Mesenchymal stem cell (in vitro differentiated cells and primary cell): ENCODE results near the gene ZMYND11.
A peak's percentile ranks its signal among the peaks of the same experiment; 100 is the strongest.
"Not testable (repeated sequence)": the region's sequence is repeated elsewhere in the genome, so short reads cannot be mapped to it uniquely, and the experiment has no call there.

ENCODE experiments used
- DNase-seq: peaks from one replicate; pipeline ENCODE4 v3.0.0-alpha.2; 2013
- H2AFZ ChIP-seq: one replicate; pipeline ENCODE4 v1.6.1; 2013; ENCODE audit warnings: low read depth, mild to moderate bottlenecking, control low read depth, inconsistent platforms, low read length, moderate library complexity
- H2AK5ac ChIP-seq: 2 replicates; pipeline ENCODE4 v1.6.1; 2013; ENCODE audit warnings: low read length, moderate library complexity, mild to moderate bottlenecking, inconsistent platforms; ENCODE audit not compliant: severe bottlenecking
- H2BK120ac ChIP-seq: one replicate; pipeline ENCODE4 v1.6.1; 2013; ENCODE audit warnings: low read depth, mild to moderate bottlenecking, inconsistent platforms, low read length, moderate library complexity
- H2BK12ac ChIP-seq, 2 experiments: one replicate each; pipeline ENCODE4 v1.6.1; 2013; ENCODE audit warnings: inconsistent platforms in 2 of 2, low read length in 2 of 2, mild to moderate bottlenecking in 2 of 2, moderate library complexity in 2 of 2, control low read depth in 1 of 2
- H2BK15ac ChIP-seq: one replicate; pipeline ENCODE4 v1.6.1; 2013; ENCODE audit warnings: mild to moderate bottlenecking, low read depth, inconsistent platforms; ENCODE audit not compliant: poor library complexity, severe bottlenecking
- H2BK5ac ChIP-seq: 2 replicates; pipeline ENCODE4 v1.6.1; 2013; ENCODE audit warnings: low read depth, mild to moderate bottlenecking, low read length, control low read depth, inconsistent platforms; ENCODE audit not compliant: poor library complexity, severe bottlenecking
- H3K14ac ChIP-seq, 2 experiments: one replicate each; pipeline ENCODE4 v1.6.1; 2013; ENCODE audit warnings: inconsistent platforms in 2 of 2, low read length in 2 of 2, control low read depth in 1 of 2, mild to moderate bottlenecking in 1 of 2, moderate library complexity in 1 of 2
- H3K18ac ChIP-seq, 2 experiments: one replicate each; pipeline ENCODE4 v1.6.1; 2013; ENCODE audit warnings: inconsistent platforms in 2 of 2, low read length in 2 of 2, control low read depth in 1 of 2, low read depth in 1 of 2, mild to moderate bottlenecking in 1 of 2
- H3K23ac ChIP-seq, 2 experiments: one replicate each; pipeline ENCODE4 v1.6.1; 2013; ENCODE audit warnings: inconsistent platforms in 2 of 2, low read length in 2 of 2, mild to moderate bottlenecking in 2 of 2, moderate library complexity in 2 of 2, control low read depth in 1 of 2
- H3K27ac ChIP-seq: 2 replicates; pipeline ENCODE4 v1.5.1; 2013; ENCODE audit warnings: mild to moderate bottlenecking, moderate library complexity, low read length, control low read depth, inconsistent platforms; ENCODE audit not compliant: poor library complexity, severe bottlenecking
- H3K27me3 ChIP-seq, 2 experiments: 2 replicates each; pipeline versions ENCODE4 v1.6.1 to v1.7.0; 2013; ENCODE audit warnings: low read length in 2 of 2, mild to moderate bottlenecking in 2 of 2, moderate library complexity in 2 of 2, control low read depth in 1 of 2, inconsistent platforms in 1 of 2; ENCODE audit not compliant: control insufficient read depth in 1 of 2, insufficient read depth in 1 of 2
- H3K36me3 ChIP-seq, 2 experiments: 2 replicates each; pipeline versions ENCODE4 v1.6.1 to v1.7.0; 2013; ENCODE audit warnings: low read length in 2 of 2, control low read depth in 1 of 2, inconsistent platforms in 1 of 2, low read depth in 1 of 2, mild to moderate bottlenecking in 1 of 2; ENCODE audit not compliant: insufficient read depth in 2 of 2, control insufficient read depth in 1 of 2
- H3K4ac ChIP-seq, 2 experiments: one replicate each; pipeline ENCODE4 v1.6.1; 2013; ENCODE audit warnings: inconsistent platforms in 2 of 2, low read length in 2 of 2, mild to moderate bottlenecking in 2 of 2, moderate library complexity in 2 of 2, control low read depth in 1 of 2, low read depth in 1 of 2
- H3K4me1 ChIP-seq: 2 replicates; pipeline ENCODE4 v1.6.1; 2013; ENCODE audit warnings: low read depth, low read length, control low read depth; ENCODE audit not compliant: control insufficient read depth, insufficient read depth
- H3K4me2 ChIP-seq: 2 replicates; pipeline ENCODE4 v1.6.1; 2013; ENCODE audit warnings: low read length, mild to moderate bottlenecking, inconsistent platforms; ENCODE audit not compliant: poor library complexity, severe bottlenecking
- H3K4me3 ChIP-seq, 2 experiments: 2 replicates each; pipeline versions ENCODE4 v1.5.1 to v1.7.0; 2013; ENCODE audit warnings: low read length in 2 of 2, mild to moderate bottlenecking in 2 of 2, control low read depth in 1 of 2, low read depth in 1 of 2; ENCODE audit not compliant: insufficient read depth in 1 of 2
- H3K79me1 ChIP-seq: replicated peaks from 2 replicates; pipeline ENCODE4 v1.6.1; 2013; ENCODE audit warnings: mild to moderate bottlenecking, control low read depth, low read length, inconsistent platforms; ENCODE audit not compliant: poor library complexity, severe bottlenecking
- H3K9ac ChIP-seq: 2 replicates; pipeline ENCODE4 v1.7.0; 2013; ENCODE audit warnings: mild to moderate bottlenecking, low read length, moderate library complexity
- H3K9me3 ChIP-seq: 2 replicates; pipeline ENCODE4 v1.7.0; 2013; ENCODE audit warnings: mild to moderate bottlenecking, low read length; ENCODE audit not compliant: control insufficient read depth
- H4K8ac ChIP-seq: one replicate; pipeline ENCODE4 v1.6.1; 2013; ENCODE audit warnings: inconsistent platforms, mild to moderate bottlenecking, low read length, moderate library complexity
- H4K91ac ChIP-seq: one replicate; pipeline ENCODE4 v1.6.1; 2013; ENCODE audit warnings: mild to moderate bottlenecking, low read length, inconsistent platforms
- WGBS: methylation state at CpG from one replicate; pipeline ENCODE4 v1.1.7; 2013; ENCODE audit warnings: mixed read lengths; 5-methylcytosine and 5-hydroxymethylcytosine counted together

ZMYND11 gene

GRCh38 chr10:265816-266588 lies 130.7 kb downstream of the ZMYND11 start:
- not testable (repeated sequence) for H3K9me3 ChIP-seq, H2BK15ac ChIP-seq, H3K14ac ChIP-seq, H3K27ac ChIP-seq, H2AFZ ChIP-seq, H3K9ac ChIP-seq, H4K8ac ChIP-seq, H2AK5ac ChIP-seq, H3K4me3 ChIP-seq, H2BK12ac ChIP-seq, H3K18ac ChIP-seq, H3K79me1 ChIP-seq, H2BK5ac ChIP-seq, H3K23ac ChIP-seq, H3K27me3 ChIP-seq, H3K4me2 ChIP-seq, DNase-seq, H4K91ac ChIP-seq, H3K4ac ChIP-seq, H2BK120ac ChIP-seq
- 100% methylated on average over 1 of the region's 5 CpGs for WGBS
- Histone ChIP-seq H3K36me3 (peaks cover 0 to 11% of the 10 kb centered on the region in 2 experiments), H3K4me1 (peaks cover 11% of the 10 kb centered on the region)

- Histone ChIP-seq H2BK12ac (no peak overlapping the region), H4K91ac (no peak overlapping the region), H3K27me3 (no peaks in the 10 kb centered on the region), H3K4me3 (no peak overlapping the region), H2BK5ac (no peak overlapping the region), H2AK5ac (no peak overlapping the region), H3K79me1 (no peaks in the 10 kb centered on the region), H2BK120ac (no peak overlapping the region), H3K9ac (no peak overlapping the region), H2BK15ac (no peak overlapping the region), H3K4me2 (no peak overlapping the region), H3K4ac (no peak overlapping the region), H4K8ac (no peak overlapping the region), H3K4me1 (peaks cover 17% of the 10 kb centered on the region), H3K36me3 (peaks cover 0 to 13% of the 10 kb centered on the region in 2 experiments), H3K27ac (no peak overlapping the region), H3K18ac (no peak overlapping the region), H3K9me3 (no peaks in the 10 kb centered on the region), H3K14ac (no peak overlapping the region), H2AFZ (no peak overlapping the region), H3K23ac (no peak overlapping the region)
- 87% methylated on average over 8 of the region's 8 CpGs for WGBS
- peak; percentile 49 for DNase-seq
Measured at GRCh38 chr10:266974-267425, 131.7 kb downstream of the ZMYND11 start.

- no peak overlapping the region for H3K14ac ChIP-seq
- H2BK15ac ChIP-seq: no peak overlapping the region
- H2AFZ ChIP-seq: no peak overlapping the region
- no peak overlapping the region for H3K23ac ChIP-seq
- no peak overlapping the region for H3K4ac ChIP-seq
- no peak overlapping the region for H4K8ac ChIP-seq
- peaks cover 17% of the 10 kb centered on the region for H3K4me1 ChIP-seq
- peaks cover 2 to 18% of the 10 kb centered on the region in 2 experiments for H3K36me3 ChIP-seq
- no peak overlapping the region for H4K91ac ChIP-seq
- no peak overlapping the region for H3K9ac ChIP-seq
- H2AK5ac ChIP-seq: no peak overlapping the region
- H2BK12ac ChIP-seq: peak overlapping the region in 1 of 2 experiments; percentile 11
- H3K27me3 ChIP-seq: no peaks in the 10 kb centered on the region
- no peaks in the 10 kb centered on the region for H3K79me1 ChIP-seq
- no peak overlapping the region for H3K27ac ChIP-seq
- H3K4me2 ChIP-seq: no peak overlapping the region
- H2BK120ac ChIP-seq: no peak overlapping the region
- no peak overlapping the region for H2BK5ac ChIP-seq
- no peak overlapping the region for H3K4me3 ChIP-seq
- 90% methylated on average over 8 of the region's 11 CpGs for WGBS
- H3K9me3 ChIP-seq: no peaks in the 10 kb centered on the region
- no peak for DNase-seq
- no peak overlapping the region for H3K18ac ChIP-seq
Measured at GRCh38 chr10:267705-268104, 132.4 kb downstream of the ZMYND11 start.

- Histone ChIP-seq H3K27me3 (no peaks in the 10 kb centered on the region), H2BK12ac (no peak overlapping the region), H3K4me3 (no peak overlapping the region), H4K91ac (peak overlapping the region; percentile 41), H3K79me1 (no peaks in the 10 kb centered on the region), H2BK15ac (no peak overlapping the region), H3K4me1 (peaks cover 17% of the 10 kb centered on the region), H4K8ac (no peak overlapping the region), H3K4ac (no peak overlapping the region), H3K18ac (peak overlapping the region in 1 of 2 experiments; percentile 19), H3K23ac (peak overlapping the region in 1 of 2 experiments; percentile 61), H3K9ac (no peak overlapping the region), H2BK5ac (no peak overlapping the region), H3K4me2 (no peak overlapping the region), H2AK5ac (no peak overlapping the region), H3K27ac (no peak overlapping the region), H2BK120ac (no peak overlapping the region), H2AFZ (no peak overlapping the region), H3K14ac (no peak overlapping the region), H3K36me3 (peaks cover 11 to 24% of the 10 kb centered on the region in 2 experiments), H3K9me3 (no peaks in the 10 kb centered on the region)
- WGBS: 85% methylated on average over 10 of the region's 10 CpGs
- no peak for DNase-seq
Measured at GRCh38 chr10:269440-270074, 134.3 kb downstream of the ZMYND11 start.
